Measurements from ENCODE around the gene SYNGR3.

Gene SYNGR3

DNA sequence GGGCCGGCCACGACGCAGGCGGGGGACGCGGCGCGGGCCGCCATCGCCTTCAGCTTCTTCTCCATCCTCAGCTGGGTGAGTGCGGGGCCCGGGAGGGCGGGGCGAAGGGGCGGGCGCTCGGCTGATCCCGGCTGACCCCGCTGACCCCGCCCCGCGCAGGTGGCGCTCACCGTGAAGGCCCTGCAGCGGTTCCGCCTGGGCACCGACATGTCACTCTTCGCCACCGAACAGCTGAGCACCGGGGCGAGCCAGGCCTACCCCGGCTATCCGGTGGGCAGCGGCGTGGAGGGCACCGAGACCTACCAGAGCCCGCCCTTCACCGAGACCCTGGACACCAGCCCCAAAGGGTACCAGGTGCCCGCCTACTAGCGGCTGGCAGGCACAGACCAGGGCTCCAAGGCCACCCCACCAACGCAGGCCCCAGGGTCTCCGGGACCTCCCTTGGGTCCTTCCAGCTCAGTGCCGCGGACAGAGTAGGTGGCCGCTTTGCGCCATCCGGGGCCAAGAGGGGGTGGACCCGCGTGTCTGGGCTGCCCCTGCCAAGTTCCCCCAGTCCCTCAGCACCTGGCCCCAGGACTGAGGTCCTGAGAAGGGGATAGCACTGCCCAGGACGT, 3.0 kb downstream of the SYNGR3 start:
- no peak for DNase-seq

DNA sequence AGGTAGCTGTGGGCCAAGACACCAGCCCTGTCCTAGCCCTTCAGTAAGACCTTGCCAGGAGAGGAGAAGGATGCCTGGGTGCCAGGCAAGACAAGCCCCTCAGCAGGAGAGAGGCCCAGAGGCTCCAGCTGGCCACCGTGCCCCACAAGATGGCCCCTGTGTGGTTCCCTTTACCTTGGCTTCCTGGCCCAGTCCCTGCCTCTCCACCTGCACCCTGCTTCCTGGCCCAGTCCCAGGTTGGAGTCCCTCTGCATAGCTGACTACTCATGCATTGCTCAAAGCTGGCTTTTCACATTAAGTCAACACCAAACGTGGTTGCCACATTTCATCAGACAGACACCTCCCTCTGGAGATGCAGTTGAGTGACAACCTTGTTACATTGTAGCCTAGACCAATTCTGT, 4.0 kb downstream of the SYNGR3 start:
- no peak for DNase-seq

DNA sequence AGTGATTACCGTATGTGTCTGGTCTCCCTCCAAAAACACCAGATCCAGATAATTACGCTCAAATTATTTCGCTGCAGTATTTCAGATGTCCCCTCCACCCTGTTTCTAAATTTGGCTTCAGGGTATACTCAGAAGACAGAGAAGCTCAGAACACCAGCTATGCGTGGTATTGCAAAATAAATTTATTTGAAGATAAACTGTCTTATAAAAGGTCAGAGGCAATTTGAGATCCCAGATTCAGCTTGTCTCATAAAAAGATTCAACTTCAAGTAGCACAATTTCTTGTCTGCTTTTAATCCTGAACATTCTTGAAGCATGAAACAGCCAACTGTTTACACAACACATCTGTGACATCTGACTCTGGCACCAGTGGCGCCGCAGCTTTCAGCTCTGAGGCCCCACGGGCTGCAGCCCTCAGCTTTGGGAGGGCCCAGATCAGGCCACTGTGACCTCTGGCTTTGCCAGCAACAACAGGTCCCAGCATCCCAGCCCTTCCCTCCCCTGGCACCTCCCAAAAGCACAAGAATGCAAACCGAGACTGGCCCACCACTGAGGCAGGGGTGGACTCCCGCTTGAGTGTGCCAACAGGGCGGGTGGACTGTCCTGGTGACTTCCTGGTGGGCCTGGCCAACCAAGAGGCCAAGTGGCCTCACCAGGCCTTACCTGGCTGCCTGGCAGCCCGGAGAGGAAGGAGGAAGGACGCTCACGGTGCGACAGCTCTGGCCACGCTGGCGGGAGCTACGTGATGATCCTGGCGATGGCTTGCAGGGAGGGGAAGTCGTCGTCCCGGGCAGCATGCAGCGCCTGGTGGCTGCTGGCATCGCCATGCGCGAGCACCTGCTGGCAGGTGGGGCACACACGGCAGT, 8.0 kb downstream of the SYNGR3 start:
- no peak for DNase-seq

DNA sequence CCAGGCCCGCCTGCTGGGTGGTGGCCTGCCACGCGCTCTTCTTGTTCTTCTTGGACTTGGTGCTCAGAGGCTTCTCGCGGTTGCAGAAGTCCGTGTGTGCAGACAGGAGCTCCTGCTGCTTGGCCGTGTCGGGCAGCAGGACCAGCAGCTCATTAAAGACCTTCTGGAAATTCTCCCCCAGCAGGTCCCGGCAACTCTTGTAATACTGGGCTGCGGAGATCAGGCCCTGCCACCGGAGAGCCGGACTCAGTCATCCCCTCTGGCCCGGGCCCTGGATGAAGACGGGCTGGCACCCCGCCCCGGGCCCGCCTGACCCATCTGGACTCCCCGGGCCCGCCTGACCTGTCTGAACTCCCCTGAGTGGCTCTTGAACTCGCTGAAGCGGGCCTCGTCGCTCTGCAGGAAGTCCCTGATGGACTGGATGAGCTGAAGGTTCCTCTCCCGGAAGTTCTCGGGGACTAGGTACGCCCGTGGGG, 8.6 kb downstream of the SYNGR3 start:
- DNase-seq: no peak

DNA sequence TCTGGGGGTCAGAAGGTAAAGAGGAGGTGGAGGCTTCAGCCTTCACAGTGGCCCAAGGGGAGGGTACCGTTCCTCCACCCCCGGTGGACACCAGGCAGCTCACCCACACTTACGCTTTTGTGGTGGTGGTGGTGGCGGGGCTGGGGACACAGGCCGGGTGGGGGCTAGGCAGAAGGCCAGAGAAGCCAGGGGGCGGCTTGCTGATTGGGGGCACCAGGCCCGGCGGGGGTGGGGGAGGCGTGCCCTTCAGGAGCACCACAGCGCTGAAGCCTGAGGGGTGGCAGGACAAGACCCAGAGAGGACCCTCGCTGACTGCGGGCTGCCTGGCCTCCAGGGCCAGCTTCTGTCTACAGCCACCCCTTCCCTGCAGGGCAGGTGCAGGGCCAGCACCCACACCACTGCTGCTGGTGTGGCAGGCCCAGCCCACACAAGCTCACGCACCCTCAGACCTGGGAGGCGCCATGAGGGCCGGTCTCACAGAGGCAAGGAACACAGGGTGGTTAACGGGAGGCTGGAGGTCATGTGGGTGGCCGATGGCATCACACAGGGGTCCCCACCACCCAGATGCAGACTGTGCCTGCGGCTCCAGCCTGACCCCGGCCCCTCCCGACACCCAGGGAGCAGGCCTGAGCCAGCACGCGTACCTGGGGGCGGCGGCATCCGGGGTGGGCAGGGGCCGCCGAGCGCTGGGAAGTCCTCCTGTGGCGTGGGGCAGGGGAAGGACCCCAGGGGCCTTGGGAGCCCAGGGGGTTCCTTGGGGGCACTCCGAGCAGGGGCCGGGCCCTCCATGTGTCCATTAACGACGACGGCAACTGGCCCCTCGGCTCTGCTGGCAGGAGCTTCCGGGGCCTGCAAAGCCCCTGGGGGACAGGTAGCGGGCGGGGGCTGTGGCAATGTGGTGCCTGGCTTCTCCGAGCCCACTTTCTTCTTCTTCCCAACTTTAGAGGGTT, 9.4 kb downstream of the SYNGR3 start:
- no peak for DNase-seq

DNA sequence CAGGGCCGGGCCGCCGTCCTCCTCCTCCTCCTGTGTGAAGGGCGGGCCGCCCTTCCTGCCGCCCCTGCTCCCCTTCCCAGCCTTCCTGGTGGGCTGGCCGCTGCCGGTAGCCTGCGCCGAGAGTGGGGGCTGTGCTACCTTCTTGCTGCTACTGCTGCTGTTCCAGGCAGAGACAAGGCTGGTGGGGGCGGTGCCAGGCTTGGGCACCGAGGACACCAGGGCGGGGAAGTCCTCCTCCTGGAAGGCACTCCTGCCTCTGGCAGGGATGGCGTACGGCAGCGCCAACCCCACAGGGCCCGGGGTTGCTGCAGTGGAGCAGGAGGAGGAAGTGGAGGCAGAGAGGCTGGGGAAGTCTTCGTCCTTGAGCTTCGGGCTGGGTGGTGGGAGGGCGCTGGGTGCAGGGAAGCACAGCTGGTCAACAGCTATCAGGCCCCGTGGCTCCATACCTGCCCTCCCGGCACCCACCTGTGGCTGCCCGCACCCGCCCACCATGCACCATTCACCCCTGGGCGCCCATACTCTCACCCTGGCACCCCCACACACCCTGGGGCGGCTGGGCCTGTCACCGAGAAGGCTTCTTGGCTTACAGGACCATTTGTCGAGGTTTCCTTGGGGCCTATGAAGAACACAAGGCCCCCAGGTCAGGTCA, 10.2 kb downstream of the SYNGR3 start:
- DNase-seq: no peak

DNA sequence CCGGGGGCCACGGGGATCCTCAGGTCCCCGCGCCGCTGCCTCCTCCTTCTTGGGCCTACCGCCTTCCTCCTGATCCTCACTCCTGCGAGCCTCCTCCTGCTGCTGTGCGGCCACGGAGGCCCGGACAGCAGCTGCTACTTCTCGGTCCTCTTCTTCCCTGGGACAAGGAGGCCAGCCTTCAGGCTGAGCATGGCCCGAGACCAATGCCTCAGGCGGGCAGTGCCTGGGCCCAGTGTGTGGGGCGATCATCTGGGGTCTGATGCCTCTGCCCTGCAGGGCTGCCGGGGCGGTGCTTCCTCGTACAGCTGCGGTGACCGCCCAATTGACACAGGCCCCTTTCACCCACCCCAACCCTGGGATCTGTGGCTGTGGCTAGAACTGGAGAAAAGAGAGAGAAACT, 11.3 kb downstream of the SYNGR3 start:
- no peak for DNase-seq

DNA sequence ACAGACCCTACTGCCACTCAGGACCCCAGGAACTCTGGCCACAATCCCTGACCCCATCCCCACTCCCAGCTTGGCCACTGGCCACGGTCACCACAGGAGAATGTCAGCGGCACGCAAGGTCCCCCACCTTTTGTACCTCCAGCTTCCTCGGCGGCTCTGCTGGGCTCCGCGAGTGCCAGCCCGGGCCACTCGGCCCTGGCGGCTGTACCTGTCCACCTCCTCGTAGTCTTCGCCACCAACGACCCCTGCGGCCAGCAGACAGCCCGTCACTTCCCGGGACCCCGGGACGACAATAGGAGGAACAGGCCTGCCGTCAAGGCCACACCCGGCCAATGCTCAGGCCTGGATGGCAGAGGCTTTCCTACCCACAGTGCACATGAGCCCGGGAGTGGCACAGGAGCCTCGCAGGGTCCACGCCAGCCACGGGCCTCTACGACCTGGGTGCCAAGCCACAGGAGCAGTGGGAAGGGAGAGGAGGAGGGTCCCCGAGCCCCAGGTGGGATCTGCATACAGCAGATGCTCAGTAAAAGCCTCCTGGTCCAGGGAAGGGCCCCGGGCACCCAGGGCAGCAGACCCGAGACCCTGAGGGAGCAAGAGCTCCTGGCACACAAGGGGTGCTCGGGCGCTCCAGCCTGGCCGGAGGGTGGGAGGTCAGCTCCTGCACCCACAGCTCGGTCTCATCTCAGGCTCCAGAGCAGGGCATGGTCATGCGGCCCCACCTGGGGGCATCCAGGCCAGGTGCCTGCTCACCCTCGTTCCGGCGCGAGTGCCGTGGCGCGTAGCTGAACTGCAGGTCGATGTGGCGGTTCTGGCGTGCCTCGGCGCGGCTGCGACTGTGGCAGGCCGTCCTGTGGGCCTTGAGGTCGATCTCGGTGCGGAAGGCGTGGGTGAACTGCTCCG, 11.9 kb downstream of the SYNGR3 start:
- DNase-seq: no peak

DNA sequence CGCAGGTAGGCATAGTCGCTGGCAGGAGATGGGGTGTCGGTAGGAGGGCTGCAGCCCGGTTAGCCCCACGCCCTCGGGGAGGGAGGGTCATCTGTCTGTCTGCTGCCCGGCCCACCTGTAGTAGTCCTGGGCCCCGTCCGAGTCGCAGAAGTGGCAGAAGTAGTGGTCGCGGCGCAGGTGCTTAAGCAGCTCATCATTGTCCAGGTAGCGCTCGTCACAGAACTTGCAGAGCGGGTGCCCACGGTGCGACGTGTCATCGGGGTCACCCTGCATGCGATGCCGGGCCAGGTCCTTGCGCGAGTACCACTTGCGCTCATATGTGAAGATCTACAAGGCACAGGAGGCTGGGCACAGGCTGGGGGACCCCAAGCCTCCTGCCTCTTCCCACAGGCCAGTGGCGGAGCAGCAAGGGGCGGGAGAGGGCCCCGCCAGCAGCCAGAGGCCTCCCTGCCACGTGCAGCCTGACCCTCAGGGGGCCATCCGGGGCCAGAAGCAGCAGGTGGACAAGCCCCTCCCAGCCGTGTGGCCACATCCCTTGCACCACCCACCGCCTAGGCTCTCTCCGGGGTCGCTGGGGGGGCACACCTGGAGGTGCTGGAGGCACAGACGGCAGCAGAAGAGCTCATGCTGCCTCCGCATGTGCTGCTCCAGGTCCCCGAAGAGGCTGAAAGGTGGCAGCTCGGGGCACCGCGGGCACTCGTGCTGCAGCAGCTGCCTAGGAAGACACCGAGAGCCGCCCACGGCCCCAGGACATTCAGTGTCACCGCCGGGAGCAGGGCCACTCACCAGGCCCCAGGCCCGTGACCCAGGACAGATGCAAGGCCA, 12.8 kb downstream of the SYNGR3 start:
- DNase-seq: no peak

DNA sequence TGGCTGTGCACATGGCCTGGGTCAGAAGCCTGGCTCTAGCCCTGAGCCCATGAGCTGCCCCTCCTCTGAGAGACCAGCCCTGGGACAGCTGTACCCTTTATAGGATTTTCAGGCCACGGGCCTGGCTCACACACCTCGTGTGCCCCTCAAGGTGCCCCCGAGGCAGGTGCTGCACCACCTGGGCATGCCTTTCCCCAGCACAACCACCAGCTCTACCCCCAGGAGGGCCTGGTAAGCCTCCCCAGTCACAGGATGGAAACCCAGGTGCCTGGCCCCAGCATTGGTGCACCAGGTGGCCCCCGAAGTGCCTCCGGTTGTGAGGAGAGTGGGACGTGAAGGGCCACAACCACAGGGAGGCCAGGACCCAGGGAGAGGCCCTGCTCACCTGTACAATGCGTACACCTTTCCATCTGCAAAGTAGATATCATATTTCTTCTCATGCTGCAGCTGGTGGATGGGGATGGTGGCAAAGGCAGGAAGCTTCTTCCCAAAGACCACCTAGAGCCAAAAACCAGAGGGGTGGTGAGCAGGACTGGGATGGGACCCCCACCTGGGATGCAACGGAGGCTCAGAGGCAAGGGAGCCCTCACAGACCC, 13.6 kb downstream of the SYNGR3 start:
- no peak for DNase-seq

DNA sequence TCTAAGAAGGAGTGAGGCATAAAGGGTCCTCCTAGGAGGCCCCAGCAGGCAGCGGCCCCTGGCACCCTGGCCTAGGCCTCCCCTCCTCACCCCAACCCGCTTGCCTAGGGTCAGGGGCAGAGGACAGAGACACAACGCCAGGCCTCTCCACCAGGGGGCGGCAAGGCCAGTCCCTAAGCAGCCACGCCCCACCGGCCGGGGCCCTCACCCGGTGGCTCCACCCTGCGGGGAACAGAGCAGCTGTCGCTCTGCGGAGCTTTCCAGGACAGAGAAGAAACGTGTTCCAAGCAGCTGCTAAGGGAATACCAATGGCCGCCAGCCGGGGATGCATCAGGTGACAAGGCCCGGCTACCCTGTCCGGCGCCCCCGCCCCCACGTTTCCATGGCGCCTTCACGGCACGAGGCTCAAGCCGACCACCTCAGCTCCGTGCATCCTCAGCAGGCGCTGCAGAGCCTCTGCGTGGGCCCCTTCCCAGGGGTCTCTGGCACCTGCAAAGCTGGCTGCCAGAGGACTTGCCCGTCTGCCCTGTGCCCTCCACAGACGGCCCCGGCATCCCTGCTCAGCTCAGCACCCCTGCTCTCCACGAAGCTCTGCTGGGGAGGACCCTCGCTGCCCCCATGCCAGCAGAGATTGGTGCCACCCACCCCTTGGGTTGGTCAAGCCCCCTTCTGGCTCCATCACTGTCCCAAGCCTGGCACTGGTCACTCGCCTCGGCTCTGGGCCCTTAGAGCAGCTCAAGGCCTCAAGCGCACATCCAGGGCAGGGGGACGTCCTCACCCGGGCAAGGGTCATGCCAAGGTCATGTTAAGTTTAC, 14.3 kb downstream of the SYNGR3 start:
- DNase-seq: peak; percentile 64

DNA sequence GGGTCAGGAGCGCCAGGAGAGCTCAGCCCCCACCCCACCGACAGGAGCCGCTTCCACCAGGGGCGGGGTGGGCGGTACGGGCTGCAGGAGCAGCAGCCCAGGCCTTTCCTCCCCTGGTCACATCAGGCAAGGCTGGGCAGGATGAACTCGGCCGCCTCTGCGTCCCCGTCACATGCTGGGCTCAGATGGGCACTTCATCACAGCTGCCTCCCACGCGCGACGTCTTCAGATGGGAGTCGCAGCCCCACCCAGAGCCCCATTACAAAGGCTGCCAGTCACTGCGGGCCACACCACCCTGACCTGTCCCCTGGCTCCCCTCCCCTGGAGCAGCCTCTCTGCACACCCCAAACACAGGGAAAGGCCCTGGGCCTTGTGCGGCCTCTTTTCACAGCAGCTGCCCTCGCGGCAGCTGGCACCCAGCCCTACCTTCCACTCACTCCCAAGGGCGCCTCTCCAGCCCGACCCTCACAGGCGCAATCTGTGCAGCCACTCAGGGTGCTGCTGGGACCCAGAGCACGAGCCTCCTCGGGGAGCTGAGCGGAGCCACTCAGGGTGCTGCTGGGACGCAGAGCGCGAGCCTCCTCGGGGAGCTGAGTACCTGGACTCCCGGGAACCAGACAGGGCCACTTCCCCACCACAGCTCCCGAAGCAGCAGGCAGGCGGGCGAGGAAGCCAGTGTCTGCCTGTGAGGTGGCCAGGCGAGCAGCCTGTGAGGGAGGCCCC, 15.2 kb downstream of the SYNGR3 start:
- DNase-seq: no peak

DNA sequence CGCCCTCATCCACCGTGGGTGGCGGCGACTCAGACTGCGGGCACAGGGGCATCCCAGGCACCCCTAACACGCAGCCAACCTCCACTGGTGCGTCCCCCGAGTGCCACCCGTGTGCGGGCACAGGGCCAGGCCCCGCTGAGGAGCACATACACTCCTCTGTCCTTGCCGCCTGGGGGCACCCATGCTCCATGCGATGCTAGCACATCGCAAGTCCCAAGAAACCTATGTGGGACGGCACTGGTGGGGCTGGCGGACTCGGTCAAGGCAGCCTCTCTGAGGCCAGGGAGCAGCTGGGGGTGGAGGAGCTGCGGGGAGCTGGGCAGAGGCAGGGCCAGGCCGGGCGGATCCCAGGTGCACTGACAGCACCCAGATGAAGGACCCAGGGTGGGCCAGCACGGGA, 15.9 kb downstream of the SYNGR3 start:
- DNase-seq: no peak

DNA sequence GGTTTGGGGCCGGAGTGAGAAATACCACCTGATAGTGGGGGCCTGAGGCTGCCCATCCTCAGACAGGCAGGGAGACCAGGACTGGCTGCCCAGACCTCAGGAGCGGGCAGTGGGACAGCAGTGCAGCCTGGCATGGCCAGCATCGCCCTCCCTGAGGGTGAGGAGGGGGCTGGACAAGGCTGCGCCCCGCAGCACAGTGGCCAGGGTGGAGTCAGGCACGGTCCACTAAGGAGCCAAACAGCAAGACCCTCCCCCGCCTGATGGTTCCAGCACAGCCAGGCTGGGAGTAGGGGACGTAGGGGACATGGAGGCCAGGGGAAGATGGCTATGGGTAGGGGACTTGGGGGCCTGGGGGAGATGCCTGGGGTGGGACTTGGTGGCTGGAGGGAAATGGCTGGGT, 16.5 kb downstream of the SYNGR3 start:
- no peak for DNase-seq

DNA sequence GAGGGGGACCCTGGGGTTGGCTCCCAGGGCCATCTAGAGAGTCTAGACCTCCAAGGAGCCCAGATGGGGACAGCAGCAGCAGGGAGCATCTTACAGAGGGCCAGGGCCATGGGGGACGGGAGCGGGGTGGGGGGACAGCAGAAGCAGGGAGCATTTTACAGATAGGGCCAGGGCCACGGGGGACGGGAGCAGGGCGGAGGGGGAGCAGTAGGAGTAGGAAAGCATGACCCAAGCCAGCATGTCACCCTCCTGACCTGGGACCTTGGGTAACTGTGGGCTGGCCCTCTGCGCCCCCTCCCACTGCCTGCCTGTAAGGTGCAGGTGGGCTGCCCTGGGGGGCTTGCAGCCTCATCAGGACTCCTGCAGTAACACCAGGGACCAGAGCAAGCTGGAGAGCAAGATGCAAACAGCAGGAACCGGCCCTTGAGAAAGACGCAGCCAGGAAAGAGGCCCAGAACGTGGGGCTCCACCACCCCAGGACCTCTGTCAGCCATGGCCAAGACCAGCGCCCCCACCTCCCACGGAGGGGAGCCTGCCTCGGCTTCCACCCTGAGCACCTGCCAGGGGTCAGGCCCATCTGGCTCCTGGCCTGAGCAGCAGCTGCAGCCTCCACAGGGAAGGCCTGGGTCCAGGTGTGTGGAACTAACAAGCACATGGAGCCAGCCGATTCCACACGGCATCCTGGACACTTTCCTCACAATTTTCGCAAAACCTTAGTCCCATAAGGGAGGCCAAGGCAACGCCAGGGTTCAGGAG, 17.5 kb downstream of the SYNGR3 start:
- no peak for DNase-seq

DNA sequence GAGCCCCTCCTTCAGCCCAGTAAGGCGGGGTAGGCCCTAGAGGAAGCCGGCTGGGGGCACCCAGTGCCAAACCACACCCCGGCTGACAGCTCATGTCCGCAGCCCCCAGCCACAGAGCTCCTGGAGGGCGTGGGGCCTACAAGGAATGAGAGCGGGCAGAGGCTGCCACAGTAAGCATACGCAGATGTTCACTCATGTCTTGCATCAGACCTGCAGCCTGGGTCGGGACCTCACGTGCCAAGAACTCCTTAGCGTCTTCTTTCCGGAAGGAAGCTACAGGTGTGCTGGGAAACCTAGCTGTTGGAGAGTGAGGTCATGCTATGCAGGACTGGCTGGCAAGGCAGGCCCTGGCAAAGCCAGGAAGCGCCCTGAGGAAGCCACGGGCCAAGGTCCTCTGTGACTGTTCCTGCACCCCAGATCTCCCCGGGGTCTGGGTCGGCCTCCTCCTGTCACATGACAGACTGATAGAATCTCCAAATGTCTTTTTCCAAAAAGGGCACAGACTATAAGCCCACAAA, 18.3 kb downstream of the SYNGR3 start:
- DNase-seq: no peak

DNA sequence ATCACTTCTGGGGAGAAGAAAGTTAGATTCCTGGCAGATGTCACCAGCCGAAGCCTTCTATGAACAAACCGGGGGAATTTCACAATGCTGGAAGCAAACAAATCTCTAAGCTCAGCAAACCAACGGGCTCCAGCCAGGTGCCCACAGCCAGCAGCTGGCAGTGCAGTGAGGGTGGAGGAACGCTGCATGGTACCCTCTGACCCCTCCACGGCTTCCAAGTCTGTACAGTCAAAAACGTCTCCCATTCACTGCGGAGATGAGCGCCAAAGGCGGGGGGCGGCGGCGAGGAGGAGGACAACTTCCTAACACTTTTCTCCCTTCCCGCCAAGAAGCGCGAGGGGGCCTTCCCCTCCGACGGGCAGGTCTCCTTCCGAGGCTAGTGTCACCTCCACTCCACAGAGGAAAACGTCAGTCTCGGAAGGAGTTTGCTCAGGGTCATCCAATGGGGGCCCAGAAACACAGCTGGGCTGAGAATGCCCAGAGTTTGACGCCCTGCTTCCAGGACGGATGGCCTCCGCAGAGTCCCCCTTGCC, 18.9 kb downstream of the SYNGR3 start:
- no peak for DNase-seq

Data from NCI-H1436 treated with DMSO at 0.1 percent for 48 hours (cell line).